ENCODE results near the gene CHST8.

Gene CHST8

DNA sequence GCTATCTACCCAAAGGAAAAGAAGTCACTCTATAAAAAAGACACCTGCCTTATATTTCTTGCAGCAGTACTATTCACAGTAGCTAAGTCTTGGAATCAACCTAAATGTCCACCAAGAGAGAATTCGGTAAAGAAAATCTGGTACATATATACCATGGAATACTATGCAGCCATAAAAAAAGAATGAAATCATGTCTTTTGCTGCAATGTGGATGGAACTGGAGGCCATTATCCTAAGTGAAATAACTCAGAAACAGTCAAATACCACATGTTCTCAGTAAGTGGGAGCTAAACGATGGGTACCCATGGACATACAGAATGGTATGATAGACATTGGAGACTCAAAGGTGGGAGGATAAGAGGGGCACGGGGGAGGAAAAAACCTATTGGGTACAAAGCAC is 92.4 kb downstream of the CHST8 start:
- H3K27me3 ChIP-seq (ENCODE audit: insufficient read depth, low read length, poor library complexity) = no peaks in the 10 kb centered on the region

DNA sequence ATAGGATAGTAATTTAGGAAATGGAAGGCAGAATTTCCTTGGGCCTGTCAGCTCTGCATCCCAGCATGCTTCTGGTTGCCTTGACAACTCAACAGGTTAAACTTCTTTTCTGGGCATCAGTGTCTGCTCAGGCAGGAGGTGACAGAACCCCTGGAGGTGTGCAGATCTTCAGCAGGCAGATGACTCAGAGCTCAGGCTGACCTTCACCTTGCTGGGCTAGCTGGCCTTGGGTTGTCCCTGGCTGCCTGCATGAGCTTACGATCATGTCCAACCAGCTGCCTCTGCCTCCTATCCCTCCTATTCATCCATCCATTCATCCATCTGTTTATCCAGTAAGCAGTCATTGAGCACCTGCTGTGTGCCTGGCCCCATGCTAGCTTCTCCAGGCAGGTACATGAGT is 93.7 kb downstream of the CHST8 start:
- TF ChIP-seq, protein P1, sequence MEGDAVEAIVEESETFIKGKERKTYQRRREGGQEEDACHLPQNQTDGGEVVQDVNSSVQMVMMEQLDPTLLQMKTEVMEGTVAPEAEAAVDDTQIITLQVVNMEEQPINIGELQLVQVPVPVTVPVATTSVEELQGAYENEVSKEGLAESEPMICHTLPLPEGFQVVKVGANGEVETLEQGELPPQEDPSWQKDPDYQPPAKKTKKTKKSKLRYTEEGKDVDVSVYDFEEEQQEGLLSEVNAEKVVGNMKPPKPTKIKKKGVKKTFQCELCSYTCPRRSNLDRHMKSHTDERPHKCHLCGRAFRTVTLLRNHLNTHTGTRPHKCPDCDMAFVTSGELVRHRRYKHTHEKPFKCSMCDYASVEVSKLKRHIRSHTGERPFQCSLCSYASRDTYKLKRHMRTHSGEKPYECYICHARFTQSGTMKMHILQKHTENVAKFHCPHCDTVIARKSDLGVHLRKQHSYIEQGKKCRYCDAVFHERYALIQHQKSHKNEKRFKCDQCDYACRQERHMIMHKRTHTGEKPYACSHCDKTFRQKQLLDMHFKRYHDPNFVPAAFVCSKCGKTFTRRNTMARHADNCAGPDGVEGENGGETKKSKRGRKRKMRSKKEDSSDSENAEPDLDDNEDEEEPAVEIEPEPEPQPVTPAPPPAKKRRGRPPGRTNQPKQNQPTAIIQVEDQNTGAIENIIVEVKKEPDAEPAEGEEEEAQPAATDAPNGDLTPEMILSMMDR (IDR thresholded peaks at IDR 0.05; ENCODE audit: borderline replicate concordance, extremely low read depth, low read length, poor library complexity, severe bottlenecking) = no peak
- TF ChIP-seq EZH2 (IDR thresholded peaks at IDR 0.05; ENCODE audit: borderline replicate concordance, low read depth, low read length, severe bottlenecking) = no peak
- Histone ChIP-seq H3K27me3 (ENCODE audit: insufficient read depth, low read length, poor library complexity) (no peaks in the 10 kb centered on the region), H3K4me3 (ENCODE audit: low read depth in 1 of 2, low read length in 2 of 2) (no peak overlapping the region), H2AFZ (ENCODE audit: low read depth, low read length) (no peak overlapping the region), H3K79me2 (ENCODE audit: insufficient read depth, low read length) (no peaks in the 10 kb centered on the region), H3K4me1 (ENCODE audit: insufficient read depth, low read length) (no peaks in the 10 kb centered on the region), H3K36me3 (ENCODE audit: insufficient read depth, low read length) (no peaks in the 10 kb centered on the region), H3K4me2 (ENCODE audit: insufficient read depth, low read length) (no peak overlapping the region), H3K27ac (ENCODE audit: low read length) (no peak overlapping the region), H3K9me3 (ENCODE audit: insufficient read depth, low read length, severe bottlenecking) (no peaks in the 10 kb centered on the region), H3K9ac (ENCODE audit: low read depth, low read length) (no peak overlapping the region), H4K20me1 (ENCODE audit: insufficient read depth, low read length) (no peaks in the 10 kb centered on the region)
- DNase-seq (no peak), ATAC-seq (ENCODE audit: insufficient read depth, low read depth) (no peak)

More for the DNA sequence above, 92.4 kb downstream of the CHST8 start:
- Histone ChIP-seq H3K4me3 (ENCODE audit: low read depth in 1 of 2, low read length in 2 of 2) (no peak overlapping the region), H3K27ac (ENCODE audit: low read length) (no peak overlapping the region), H3K79me2 (ENCODE audit: insufficient read depth, low read length) (no peaks in the 10 kb centered on the region), H3K4me2 (ENCODE audit: insufficient read depth, low read length) (no peak overlapping the region), H3K9ac (ENCODE audit: low read depth, low read length) (no peak overlapping the region), H3K9me3 (ENCODE audit: insufficient read depth, low read length, severe bottlenecking) (no peaks in the 10 kb centered on the region), H3K4me1 (ENCODE audit: insufficient read depth, low read length) (no peaks in the 10 kb centered on the region), H3K36me3 (ENCODE audit: insufficient read depth, low read length) (no peaks in the 10 kb centered on the region), H4K20me1 (ENCODE audit: insufficient read depth, low read length) (no peaks in the 10 kb centered on the region), H2AFZ (ENCODE audit: low read depth, low read length) (no peak overlapping the region)
- TF ChIP-seq, protein P1 (IDR thresholded peaks at IDR 0.05; ENCODE audit: borderline replicate concordance, extremely low read depth, low read length, poor library complexity, severe bottlenecking) = no peak
- TF ChIP-seq EZH2 (IDR thresholded peaks at IDR 0.05; ENCODE audit: borderline replicate concordance, low read depth, low read length, severe bottlenecking) = no peak
- DNase-seq (no peak), ATAC-seq (ENCODE audit: insufficient read depth, low read depth) (no peak)

DNA sequence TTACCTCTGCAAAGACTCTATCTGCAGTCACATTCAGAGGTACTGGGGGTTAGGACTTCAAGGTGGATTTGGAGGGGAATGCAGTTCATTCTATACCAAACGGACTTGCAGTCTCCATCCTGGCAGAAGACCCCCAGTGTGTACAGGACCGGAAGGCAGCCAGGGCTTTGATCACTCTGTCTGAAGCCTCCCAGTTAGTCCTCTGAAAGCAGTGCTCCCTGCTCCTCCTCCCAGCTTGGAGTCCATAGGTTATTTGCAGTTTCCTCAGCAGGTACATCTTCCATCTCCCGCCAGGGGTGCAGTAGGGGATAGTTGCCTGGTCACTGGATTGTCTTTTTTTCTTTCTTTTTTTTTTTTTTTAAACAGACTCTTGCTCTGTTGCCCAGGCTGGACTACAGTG is 96.1 kb downstream of the CHST8 start:
- Histone ChIP-seq H3K27ac (ENCODE audit: low read length) (no peak overlapping the region), H3K27me3 (ENCODE audit: insufficient read depth, low read length, poor library complexity) (no peaks in the 10 kb centered on the region), H2AFZ (ENCODE audit: low read depth, low read length) (no peak overlapping the region), H3K4me2 (ENCODE audit: insufficient read depth, low read length) (no peak overlapping the region), H3K4me3 (ENCODE audit: low read depth in 1 of 2, low read length in 2 of 2) (no peak overlapping the region), H3K79me2 (ENCODE audit: insufficient read depth, low read length) (no peaks in the 10 kb centered on the region), H3K9me3 (ENCODE audit: insufficient read depth, low read length, severe bottlenecking) (no peaks in the 10 kb centered on the region), H3K9ac (ENCODE audit: low read depth, low read length) (no peak overlapping the region), H4K20me1 (ENCODE audit: insufficient read depth, low read length) (no peaks in the 10 kb centered on the region), H3K36me3 (ENCODE audit: insufficient read depth, low read length) (no peaks in the 10 kb centered on the region), H3K4me1 (ENCODE audit: insufficient read depth, low read length) (no peaks in the 10 kb centered on the region)
- DNase-seq (no peak), ATAC-seq (ENCODE audit: insufficient read depth, low read depth) (no peak)
- TF ChIP-seq, protein P1 (IDR thresholded peaks at IDR 0.05; ENCODE audit: borderline replicate concordance, extremely low read depth, low read length, poor library complexity, severe bottlenecking) = no peak
- no peak for TF ChIP-seq EZH2 (IDR thresholded peaks at IDR 0.05; ENCODE audit: borderline replicate concordance, low read depth, low read length, severe bottlenecking)
